Peyer's patch (tissue), 4 donors: ENCODE data around the gene ZNF19. TPM values are rescaled to one million over a fixed set of nuclear protein-coding genes. Genes with fewer than 3 reads are reported as not detected.
A peak's percentile ranks its signal among the peaks of the same experiment; 100 is the strongest.

Experiments used
- DNase-seq, 3 donors: peaks; one replicate each; pipeline ENCODE4 v3.0.0-alpha.2; 2017 to 2019
- H3K27ac ChIP-seq, 4 donors: fragments of 200-600 bp; sonication (generic); one replicate each; pipeline ENCODE4 v1.5.1; 2016 to 2019
- H3K27me3 ChIP-seq, 2 donors: fragments of 200-600 bp; sonication (generic); one replicate each; pipeline ENCODE4 v1.5.1; 2019
- H3K36me3 ChIP-seq, 3 donors: fragments of 200-600 bp; sonication (generic); one replicate each; pipeline ENCODE4 v1.5.1; 2016 to 2019
- H3K4me1 ChIP-seq, 4 donors: fragments of 200-600 bp; sonication (generic); one replicate each; pipeline ENCODE4 v1.5.1; 2016 to 2019
- H3K4me3 ChIP-seq, 4 donors: fragments of 200-600 bp; sonication (generic); 1 replicate in 3 of 4; 2 replicates in 1 of 4; pipeline ENCODE4 v1.5.1; 2016 to 2019; ENCODE audit warnings: mild to moderate bottlenecking in 1 of 4
- H3K9me3 ChIP-seq, 4 donors: fragments of 200-600 bp; sonication (generic); one replicate each; pipeline ENCODE4 v1.5.1; 2016 to 2019; ENCODE audit warnings: mild to moderate bottlenecking in 1 of 4
- CTCF ChIP-seq, 6 experiments: fragments of 450-650 bp in 4 of 6; fragments of 200-600 bp in 2 of 6; sonication (generic) in 1 of 6; IDR thresholded peaks; one replicate each; pipeline ENCODE4 v1.5.1; 2017 to 2019; ENCODE audit warnings: antibody characterized with exemption in 6 of 6, mild to moderate bottlenecking in 3 of 6, moderate library complexity in 1 of 6
- POLR2A ChIP-seq, 2 donors: fragments of 450-650 bp; IDR thresholded peaks; one replicate each; pipeline ENCODE4 v1.5.1; 2017; ENCODE audit warnings: antibody characterized with exemption in 2 of 2, mild to moderate bottlenecking in 2 of 2, moderate library complexity in 2 of 2
- total RNA-seq, 4 donors: library from RNA; depleted of rRNA; stranded (reverse); fragments of >200 nt; gene quantifications; one replicate each; pipeline ENCODE4 v1.1.0, GENCODE V29; 2016

Gene ZNF19
- total RNA-seq, 4 donors from 2014 or later = 4.4 to 14.9 (median 10.1) TPM

- no peak overlapping the region for H3K27ac ChIP-seq
- H3K4me1 ChIP-seq = no peaks in the 10 kb centered on the region
- H3K27me3 ChIP-seq = no peaks in the 10 kb centered on the region
- H3K36me3 ChIP-seq = no peaks in the 10 kb centered on the region
- TF ChIP-seq CTCF (IDR thresholded peaks at IDR 0.05) = no peak
- TF ChIP-seq POLR2A (IDR thresholded peaks at IDR 0.05) = no peak
- H3K4me3 ChIP-seq = no peak overlapping the region
- H3K9me3 ChIP-seq = no peaks in the 10 kb centered on the region
- no peak for DNase-seq
Observed at GRCh38 chr16:71428883-71429282, 60.2 kb downstream of the ZNF19 start.

- no peak for TF ChIP-seq CTCF (IDR thresholded peaks at IDR 0.05)
- TF ChIP-seq POLR2A (IDR thresholded peaks at IDR 0.05) = no peak
Observed at GRCh38 chr16:71428385-71428784, 60.7 kb downstream of the ZNF19 start.

GRCh38 chr16:71426880-71427615, 62.1 kb downstream of the ZNF19 start:
- Histone ChIP-seq H3K36me3 (no peaks in the 10 kb centered on the region), H3K27ac (no peak overlapping the region), H3K4me1 (no peaks in the 10 kb centered on the region), H3K27me3 (no peaks in the 10 kb centered on the region), H3K9me3 (no peaks in the 10 kb centered on the region), H3K4me3 (no peak overlapping the region)
- DNase-seq = no peak
- TF ChIP-seq POLR2A (IDR thresholded peaks at IDR 0.05) (no peak), CTCF (IDR thresholded peaks at IDR 0.05) (no peak)

More at GRCh38 chr16:71428385-71428784, 60.7 kb downstream of the ZNF19 start:
- DNase-seq = no peak
- Histone ChIP-seq H3K4me1 (no peaks in the 10 kb centered on the region), H3K27me3 (no peaks in the 10 kb centered on the region), H3K4me3 (no peak overlapping the region), H3K27ac (no peak overlapping the region), H3K9me3 (no peaks in the 10 kb centered on the region), H3K36me3 (no peaks in the 10 kb centered on the region)

- Histone ChIP-seq H3K4me1 (no peaks in the 10 kb centered on the region), H3K36me3 (no peaks in the 10 kb centered on the region), H3K9me3 (no peaks in the 10 kb centered on the region), H3K27me3 (no peaks in the 10 kb centered on the region), H3K4me3 (peak overlapping the region in 2 of 4 donors; percentile 12 to 13), H3K27ac (no peak overlapping the region)
- TF ChIP-seq CTCF (IDR thresholded peaks at IDR 0.05) = no peak
- no peak for TF ChIP-seq POLR2A (IDR thresholded peaks at IDR 0.05)
- peak in 1 of 3 donors; percentile 72 for DNase-seq
Observed at GRCh38 chr16:71426069-71426879, 62.9 kb downstream of the ZNF19 start.

- Histone ChIP-seq H3K36me3 (no peaks in the 10 kb centered on the region), H3K4me3 (peak overlapping the region in 2 of 4 donors; percentile 12 to 13), H3K9me3 (no peaks in the 10 kb centered on the region), H3K27ac (no peak overlapping the region), H3K4me1 (no peaks in the 10 kb centered on the region), H3K27me3 (no peaks in the 10 kb centered on the region)
- TF ChIP-seq CTCF (IDR thresholded peaks at IDR 0.05) = no peak
- TF ChIP-seq POLR2A (IDR thresholded peaks at IDR 0.05) = no peak
- no peak for DNase-seq
Observed at GRCh38 chr16:71425746-71426068, 63.4 kb downstream of the ZNF19 start.
